Stimulated activated CD4-positive, alpha-beta T cell treated with anti-CD3 and anti-CD28 coated beads, Interleukin-15, amount 100 ng/mL, for 24 hours (primary cell): Measurements from ENCODE around the gene IL1RN.

ENCODE experiments used
- DNase-seq: peaks from one replicate; pipeline ENCODE4 v3.0.0-alpha.2; 2020

The IL1RN gene

DNA sequence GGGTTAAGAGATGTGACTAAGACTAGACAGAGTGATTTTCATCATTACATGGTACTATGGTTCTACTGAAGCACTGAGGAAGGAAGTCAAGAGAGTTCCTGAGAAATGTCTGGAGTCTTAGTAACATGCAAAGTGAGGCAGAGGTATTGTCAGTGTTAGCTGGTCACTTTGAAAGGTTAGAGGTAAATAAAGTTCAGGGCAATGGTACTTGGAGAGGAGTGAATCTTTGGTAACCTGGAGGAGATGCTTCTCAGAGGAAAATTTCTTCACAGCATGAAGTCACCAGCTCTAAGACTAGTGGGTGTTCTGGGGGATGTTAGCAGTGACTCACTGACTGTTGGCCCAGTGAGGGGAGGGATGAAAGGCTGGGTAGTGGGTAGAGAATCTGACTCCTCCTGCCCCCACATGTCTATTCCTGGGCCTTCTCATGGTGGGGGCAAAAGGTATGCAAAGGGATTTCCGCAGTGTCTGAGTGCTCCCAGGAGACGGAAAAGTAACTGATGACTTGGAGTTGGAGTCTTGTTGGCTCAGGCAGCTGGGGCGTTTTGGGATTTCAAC, 23.3 kb upstream of the IL1RN start:
- DNase-seq = peak; percentile 52

DNA sequence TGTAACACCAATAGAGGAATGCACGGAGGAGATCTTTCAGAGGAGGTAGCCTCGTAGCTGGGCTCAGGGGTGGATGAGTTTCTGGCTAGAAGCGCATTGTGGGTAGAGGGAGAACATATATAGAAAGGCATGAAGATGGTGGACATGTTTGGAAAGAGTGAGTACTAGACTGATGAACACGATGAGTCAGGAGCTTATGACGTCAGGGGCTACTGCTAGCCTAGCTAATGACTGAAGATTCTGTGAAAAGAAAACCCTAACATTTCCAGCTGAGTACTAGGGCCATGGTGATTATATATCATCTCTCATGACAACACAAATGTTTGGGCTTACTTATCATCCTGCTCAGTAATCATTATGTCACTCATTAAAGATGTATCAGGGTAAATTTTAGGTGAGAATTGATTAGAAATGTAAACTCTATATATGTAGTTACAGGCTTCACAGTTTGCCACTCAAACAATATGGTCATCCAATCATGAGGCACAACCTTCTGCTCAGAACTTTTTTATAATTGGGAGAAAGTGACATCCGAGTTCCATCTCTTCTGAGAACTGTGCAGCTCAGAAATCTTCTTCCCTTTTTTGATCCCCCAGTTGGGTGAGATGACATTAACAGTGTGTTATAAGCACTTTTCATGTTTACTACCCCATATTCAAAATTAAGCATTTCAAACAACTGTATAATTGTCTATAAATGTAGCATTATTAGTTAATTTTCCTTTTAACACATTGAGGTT, 22.2 kb upstream of the IL1RN start:
- peak; percentile 77 for DNase-seq

GRCh38 chr2:113111121-113111520, 16.3 kb upstream of the IL1RN start:
- DNase-seq = no peak

DNA sequence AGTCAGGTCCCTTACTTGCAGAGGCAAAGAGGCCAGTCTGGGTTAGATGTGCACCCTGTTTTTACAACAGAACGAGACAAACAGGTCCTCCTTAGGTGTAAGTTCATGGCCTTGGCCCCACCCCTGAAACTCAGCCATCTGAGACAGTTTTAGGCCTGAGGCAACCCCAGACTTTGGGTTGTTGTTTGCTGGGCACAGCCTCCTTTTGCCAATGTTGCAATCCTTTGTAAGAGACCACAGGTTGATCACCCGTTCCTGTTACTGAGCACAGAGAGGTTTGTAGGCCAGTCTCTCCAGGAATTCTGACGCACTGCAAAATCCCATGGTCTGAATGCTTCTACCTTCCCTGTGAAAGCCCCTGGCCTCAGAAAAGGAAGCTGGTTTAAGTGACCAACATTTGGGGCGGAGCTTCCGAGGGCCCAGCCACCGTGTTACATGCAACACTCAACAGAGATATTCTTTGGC, 15.5 kb upstream of the IL1RN start:
- DNase-seq = no peak

DNA sequence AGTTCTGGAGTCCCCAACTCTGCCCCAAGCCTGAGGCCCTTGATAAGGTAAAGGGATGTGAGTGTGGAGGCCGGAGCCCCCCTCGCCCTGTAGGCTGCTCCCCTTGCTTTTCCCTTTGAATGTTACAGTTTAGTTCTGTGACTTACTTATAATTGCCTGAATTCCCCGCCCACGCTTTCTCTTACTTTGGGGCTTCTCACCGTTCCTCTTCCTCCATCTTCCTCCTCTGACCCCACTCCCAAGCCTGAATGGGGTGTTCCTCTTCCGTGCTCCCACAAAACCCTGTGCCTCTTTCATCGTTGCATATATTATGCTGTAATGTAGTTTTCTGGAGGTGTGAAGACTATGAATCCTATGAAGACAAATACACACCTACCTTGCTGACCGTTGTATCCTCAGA, 15.0 kb upstream of the IL1RN start:
- DNase-seq = no peak

DNA sequence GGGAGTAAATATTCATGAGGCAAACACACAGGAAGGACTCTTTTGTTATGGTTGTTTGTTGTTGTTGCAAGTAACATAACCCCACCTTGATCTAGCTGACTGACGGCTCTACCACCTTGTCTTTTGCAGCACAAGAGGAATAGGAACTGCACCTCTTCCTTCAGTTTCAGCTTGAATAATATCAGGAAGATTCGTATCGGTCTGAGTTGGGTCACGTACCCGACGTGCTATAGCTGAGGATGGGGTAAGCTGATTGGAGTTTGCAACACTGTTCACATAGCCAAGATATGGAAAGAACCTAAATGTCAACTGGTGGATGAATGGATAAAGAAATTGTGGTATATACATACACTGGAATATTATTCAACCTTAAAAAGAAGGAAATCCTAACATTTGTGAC, 14.5 kb upstream of the IL1RN start:
- DNase-seq = no peak

DNA sequence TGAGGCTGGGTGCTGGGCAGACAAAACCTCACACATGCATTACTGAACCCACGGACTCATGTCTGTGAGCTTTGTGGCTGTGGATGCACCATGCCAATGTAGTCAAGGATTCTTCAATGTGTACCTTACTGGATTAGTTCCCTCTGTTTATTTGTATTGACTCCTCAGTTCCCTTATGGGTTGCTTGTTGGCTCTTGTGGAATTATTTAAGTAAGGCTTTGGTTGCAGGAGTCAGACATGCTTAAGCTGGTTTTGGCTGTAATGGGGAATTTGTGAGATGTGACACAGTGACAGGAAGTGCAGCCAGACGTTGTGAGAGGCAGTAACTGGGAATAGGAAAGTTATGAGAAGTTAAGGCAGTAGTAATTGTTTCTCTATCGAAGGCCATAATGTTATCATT, 13.6 kb upstream of the IL1RN start:
- DNase-seq = no peak

DNA sequence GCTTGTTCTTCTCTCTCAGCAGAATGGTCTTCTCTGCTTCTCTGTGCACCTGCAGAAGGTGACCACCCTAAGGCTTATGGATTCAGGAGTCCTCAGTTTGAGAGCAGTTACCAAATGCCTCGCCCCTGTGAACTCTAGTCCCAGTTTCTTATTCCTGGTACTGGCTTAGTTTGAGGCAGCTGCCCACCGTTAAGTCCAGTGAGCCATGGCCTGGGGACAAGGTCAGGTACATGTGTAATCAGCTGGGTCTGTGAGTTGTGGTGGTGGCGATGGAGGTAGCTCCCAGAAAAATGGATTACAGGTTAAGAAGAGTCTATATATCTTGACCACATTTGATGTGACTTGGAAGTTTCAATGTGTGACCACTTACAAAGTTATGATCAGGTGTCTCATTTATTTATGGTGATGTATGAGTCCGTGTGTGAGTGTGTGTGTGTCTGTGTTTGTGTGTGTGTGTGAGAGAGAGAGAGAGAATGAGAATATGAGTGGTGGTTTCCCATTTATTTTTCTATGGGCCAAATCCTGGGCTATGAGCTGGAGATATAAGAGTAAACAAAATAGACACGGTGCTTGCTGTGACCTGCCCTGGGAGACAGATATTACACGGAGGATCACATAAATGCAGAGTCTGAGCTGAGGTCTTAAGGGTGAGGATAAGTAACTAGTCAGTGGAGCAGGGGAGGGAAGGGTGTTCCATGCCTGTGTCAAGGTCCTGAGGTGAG, 13.0 kb upstream of the IL1RN start:
- DNase-seq = no peak

GRCh38 chr2:113114996-113115395, 12.4 kb upstream of the IL1RN start:
- DNase-seq = no peak

DNA sequence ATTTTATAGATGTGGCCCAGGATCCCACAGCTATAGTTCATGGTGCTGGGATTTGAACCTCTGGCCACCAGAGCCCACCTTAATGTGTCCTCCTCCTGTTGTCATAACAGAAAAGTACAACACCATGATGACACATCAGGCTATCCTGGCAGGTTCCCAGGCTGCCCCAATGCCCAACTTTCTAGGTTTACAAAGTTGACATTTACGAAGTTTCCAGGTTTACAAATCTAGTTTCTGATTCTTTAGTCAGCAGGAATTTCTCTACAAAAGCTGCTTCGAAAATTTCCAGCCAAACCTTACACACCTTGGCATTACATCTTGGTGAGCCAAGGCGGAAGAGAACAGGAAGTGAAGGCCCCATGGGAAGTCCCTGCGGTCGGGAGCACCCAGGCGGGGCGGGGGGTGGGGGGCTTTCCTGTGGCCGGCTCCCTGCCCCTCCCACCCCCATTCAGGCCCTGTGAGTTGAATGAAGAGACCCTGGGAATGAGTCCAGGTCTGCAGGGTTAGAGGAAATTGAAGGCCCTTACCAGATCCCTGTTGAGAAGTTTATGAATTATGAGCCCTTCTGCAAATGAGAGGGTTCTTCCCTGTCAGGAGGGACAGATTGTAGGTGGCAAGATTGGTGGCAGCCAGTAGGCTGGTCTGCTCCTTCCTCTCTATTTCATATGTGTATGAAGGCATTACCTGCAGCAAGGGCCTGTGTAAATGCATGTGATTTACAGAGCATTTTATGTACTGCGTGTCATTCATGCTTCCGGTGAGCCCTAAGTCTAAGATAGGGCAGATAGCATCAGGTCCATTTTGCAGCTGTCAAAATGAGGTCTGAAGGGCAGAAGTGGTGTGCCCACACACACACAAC, 11.1 kb upstream of the IL1RN start:
- peak; percentile 22 for DNase-seq

DNA sequence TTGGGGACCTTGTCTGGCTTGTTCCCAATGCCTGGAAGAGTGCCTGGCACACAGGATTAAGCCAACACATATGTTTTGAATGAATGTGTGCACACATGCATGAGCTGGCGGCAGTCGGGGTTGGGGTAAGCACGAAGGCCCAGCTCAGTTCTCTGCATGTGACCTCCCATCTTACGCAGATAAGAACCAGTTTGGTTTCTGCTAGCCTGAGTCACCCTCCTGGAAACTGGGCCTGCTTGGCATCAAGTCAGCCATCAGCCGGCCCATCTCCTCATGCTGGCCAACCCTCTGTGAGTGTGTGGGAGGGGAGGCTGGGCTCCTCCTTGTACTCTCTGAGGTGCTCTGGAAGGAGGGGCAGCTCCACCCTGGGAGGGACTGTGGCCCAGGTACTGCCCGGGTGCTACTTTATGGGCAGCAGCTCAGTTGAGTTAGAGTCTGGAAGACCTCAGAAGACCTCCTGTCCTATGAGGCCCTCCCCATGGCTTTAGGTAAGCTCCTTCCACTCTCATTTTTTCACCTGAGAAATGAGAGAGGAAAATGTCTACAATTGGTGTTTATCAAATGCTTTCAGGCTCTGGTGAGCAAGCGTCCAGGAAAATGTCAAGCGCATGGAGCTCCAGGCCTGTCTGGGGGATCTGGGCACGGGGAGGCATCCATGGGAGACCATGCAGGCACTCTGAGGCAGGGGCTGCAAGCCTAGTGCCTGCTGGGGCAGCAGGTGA, 9.7 kb upstream of the IL1RN start:
- DNase-seq = peak; percentile 72

- no peak for DNase-seq
Measured at GRCh38 chr2:113118263-113118657, 9.1 kb upstream of the IL1RN start.

DNA sequence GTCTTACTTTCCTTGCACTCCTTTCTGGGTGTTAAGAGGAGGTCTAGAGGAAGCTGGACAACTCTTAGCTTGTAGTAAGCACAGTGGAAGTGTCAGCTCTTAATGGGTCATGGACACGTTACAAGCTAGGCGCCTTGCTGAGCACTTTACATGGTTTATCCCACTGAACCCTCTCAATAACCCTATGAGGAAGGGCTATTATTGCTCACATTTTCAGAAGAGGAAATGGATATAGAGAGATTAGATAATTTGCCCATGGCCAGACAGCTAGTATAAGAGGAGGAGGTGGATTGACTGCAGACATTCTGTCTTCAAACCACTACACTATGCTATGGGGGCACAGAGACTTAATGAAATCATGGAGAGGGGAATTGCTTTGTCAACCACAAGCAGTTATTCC, 8.3 kb upstream of the IL1RN start:
- no peak for DNase-seq

DNA sequence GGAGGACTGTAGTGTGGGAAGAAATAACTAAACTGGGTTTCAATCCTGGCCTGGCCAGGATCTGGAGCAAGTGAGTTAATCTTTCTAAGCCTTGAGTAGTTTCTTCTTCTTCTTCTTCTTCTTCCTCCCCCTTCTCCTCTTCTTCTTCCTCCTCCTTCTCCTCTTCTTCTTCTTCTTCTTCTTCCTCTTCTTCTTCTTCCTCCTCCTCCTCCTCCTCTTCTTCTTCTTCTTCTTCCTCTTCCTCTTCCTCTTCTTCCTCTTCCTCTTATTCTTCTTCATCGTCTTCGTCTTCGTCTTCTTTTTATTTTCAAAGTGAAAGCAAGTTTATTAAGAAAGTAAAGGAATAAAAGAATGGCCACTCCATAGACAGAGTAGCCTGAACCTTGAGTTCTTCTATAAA, 6.5 kb upstream of the IL1RN start:
- DNase-seq = no peak

DNA sequence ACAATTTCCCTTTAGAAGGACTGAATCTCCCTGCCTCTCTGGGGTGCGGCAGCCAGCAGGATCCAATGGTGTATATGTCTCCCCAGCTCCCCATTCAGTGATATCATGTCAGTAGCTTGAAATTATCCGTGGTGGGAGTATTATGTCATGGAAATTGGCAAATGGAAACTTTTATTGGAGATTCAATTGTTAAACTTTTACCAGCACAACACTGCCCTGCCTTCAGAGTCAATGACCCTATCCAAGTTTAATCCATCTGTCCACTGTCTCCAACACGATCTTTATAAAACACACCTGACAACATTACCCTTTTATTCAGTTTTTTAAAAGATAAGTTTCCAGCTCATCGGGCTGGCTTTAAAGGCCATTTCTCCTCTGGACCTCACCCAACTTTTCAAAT, 5.0 kb upstream of the IL1RN start:
- DNase-seq = no peak

DNA sequence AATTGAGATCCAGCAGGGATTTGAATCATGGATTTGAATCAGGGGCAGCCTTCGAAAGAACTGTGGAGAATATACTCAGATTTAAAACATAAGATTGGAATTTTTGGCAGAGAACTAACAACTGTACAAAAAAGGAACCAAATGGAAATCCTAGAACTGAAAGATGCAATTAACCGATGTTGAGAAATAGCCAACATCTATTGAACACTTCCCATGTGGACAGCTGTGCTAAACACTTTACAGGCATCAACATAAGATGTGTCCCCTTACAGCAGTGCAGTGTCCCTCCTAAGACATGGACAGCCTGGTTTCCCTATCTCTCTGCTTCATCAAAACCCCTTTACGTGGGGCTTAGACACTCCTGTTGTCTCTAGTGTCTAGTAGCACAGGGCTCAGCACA, 3.7 kb upstream of the IL1RN start:
- DNase-seq = no peak

DNA sequence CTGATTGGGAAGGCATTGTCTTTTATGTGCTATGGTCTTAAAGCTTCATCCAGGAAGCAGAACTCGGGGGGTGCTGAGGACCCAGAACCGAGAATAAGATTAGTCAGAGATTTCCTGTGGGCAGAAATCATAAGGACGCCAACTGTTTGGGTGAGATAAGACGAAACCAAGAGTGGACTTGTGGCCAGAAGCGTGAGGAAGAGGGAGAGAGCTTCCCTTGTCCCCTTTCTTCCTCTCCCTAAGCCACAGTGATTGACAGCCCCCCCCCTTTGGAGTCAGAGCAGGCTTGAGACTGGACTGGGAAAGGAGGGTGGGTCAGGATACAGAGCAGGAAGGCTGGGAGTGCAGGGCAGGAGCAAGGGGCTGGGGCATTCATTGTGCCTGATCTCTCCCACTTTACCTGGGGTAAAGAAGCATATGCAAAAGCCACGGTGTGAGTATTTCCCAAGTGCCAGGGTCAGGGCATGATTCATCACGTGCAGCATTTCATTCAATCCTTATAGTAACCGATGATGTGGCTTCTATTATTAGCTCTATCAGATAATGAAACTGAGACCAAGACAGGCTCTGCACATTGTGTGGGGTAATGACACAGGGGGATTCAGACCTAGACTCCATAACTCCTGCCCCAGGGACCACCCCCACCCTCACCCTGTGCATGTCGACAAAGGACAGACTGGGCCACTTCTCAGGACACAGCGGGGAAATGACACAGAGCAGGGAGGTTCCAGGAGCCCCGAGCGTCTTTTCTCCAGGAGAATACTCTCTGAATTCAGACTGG, 3.0 kb upstream of the IL1RN start:
- peak; percentile 21 for DNase-seq

- no peak for DNase-seq
Measured at GRCh38 chr2:113124984-113125855, 2.2 kb upstream of the IL1RN start.

DNA sequence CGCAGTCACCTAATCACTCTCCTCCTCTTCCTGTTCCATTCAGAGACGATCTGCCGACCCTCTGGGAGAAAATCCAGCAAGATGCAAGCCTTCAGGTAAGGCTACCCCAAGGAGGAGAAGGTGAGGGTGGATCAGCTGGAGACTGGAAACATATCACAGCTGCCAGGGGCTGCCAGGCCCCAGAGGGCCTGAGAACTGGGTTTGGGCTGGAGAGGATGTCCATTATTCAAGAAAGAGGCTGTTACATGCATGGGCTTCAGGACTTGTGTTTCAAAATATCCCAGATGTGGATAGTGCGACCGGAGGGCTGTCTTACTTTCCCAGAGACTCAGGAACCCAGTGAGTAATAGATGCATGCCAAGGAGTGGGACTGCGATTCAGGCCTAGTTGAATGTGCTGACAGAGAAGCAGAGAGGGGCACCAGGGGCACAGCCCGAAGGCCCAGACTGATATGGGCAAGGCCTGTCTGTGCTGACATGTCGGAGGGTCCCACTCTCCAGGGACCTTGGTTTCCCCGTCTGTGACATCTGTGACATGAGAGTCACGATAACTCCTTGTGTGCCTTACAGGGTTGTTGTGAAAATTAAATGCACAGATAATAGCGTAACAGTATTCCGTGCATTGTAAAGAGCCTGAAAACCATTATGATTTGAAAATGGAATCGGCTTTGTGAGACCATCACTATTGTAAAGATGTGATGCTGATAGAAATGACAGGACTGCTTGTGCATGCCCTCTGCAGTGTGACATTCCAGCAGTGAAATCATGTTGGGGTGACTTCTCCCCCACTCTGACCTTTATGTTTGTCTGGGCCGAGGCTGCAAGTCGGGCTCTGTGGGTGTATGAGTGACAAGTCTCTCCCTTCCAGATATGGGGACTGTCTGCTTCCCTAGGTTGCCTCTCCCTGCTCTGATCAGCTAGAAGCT, 510 bp downstream of the IL1RN start:
- DNase-seq = no peak
